Measurements from ENCODE around the gene NDUFA7.

Gene NDUFA7

DNA sequence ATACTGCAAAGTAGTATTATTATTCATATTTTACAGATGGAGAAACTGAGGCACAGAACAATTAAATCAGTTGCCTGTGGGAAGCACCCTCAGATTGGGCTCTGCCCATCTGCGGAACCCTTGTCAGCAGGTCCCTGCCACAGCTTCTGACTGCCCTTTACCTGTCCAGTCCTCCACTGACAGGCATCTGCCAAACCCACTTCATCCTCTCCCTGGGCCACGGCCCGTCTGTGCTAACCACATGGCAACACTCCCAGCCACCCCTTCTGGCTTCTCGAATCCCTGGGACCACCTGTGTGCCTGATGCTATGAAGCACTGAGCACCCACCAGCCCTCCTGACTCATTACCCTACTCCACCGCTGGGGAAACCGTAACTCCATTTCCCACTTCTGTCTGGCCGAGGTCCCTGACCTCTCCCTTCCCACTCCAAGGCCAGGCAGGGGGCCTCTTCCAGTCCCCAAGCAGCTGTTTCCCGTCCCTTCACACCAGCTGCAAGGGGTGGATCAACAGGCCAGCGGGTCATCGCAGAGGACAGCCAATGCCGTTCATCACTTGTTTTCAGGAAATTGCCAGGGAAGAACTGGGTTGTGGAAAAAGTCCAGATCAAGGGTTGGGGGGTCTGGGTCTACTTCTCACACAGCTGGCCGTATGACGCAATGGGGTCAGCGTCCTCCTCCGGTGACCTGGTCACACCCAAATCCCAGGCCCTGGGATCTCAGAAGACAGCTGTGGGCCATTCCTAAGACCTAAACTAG lies 19.3 kb upstream of the NDUFA7 start:
- in situ Hi-C loops (cut with HindIII; ENCODE audit: low sequenced_read_pairs) = no loop called here
- no peak for DNase-seq (ENCODE audit: low read depth, low spot score)
- TF ChIP-seq CTCF (IDR thresholded peaks at IDR 0.05; ENCODE audit: low read depth, low read length) = no peak

GRCh38 chr19:8338835-8339234 lies 17.7 kb upstream of the NDUFA7 start:
- TF ChIP-seq CTCF (IDR thresholded peaks at IDR 0.05; ENCODE audit: low read depth, low read length) = no peak
- DNase-seq (ENCODE audit: low read depth, low spot score) = no peak
- in situ Hi-C loops (cut with HindIII; ENCODE audit: low sequenced_read_pairs) = no loop called here
- no peak overlapping the region for H3K4me3 ChIP-seq (ENCODE audit: low read depth, low read length)

More for the DNA sequence above, 19.3 kb upstream of the NDUFA7 start:
- H3K4me3 ChIP-seq (ENCODE audit: low read depth, low read length) = no peak overlapping the region

DNA sequence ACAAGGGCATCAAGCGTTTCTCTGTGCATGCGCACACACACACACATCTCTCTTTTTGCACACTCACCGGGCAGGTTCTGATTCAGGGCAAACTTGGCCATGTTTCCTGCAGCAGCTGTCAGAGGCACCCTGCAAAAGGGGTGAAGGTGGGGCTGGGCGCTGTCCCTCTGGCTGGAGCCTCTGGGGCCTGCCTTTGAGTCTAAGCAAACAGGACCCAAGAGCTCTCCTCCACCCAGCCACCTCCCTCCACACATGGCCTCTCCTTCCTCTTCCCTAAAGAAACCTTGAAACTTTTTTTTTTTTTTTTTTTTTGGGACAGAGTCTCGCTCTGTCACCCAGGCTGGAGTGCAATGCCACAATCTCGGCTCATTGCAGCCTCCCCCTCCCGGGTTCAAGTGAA lies 16.6 kb upstream of the NDUFA7 start:
- in situ Hi-C loops (cut with HindIII; ENCODE audit: low sequenced_read_pairs) = no loop called here
- DNase-seq (ENCODE audit: low read depth, low spot score) = no peak
- H3K4me3 ChIP-seq (ENCODE audit: low read depth, low read length) = no peak overlapping the region
- TF ChIP-seq CTCF (IDR thresholded peaks at IDR 0.05; ENCODE audit: low read depth, low read length) = no peak

- TF ChIP-seq CTCF (IDR thresholded peaks at IDR 0.05; ENCODE audit: low read depth, low read length) = no peak
- in situ Hi-C loops (cut with HindIII; ENCODE audit: low sequenced_read_pairs) = no loop called here
- DNase-seq (ENCODE audit: low read depth, low spot score) = no peak
- no peak overlapping the region for H3K4me3 ChIP-seq (ENCODE audit: low read depth, low read length)
These were observed 15.5 kb upstream of the NDUFA7 start for GRCh38 chr19:8336660-8337059.

DNA sequence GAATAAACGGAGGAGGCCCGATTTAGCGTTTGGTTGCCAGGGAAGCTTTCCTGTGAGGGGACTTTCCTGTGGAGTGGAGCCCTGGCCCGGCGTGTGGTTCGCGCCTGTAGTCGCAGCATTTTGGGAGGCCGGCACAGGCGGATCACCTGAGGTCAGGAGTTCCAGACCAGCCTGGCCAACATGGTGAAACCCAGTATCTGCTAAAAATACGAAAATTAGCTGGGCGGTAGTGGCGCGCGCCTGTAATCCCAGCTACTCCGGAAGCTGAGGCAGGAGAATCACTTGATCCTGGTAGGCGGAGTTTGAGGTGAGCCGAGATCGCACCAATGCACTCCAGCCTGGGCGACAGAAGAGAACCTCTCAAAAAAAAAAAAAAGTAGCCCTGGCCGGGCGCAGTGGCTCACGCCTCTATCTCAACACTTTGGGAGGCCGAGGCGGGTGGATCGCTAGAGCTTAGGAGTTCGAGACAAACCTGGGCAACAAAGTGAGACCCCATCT lies 14.9 kb upstream of the NDUFA7 start:
- no peak overlapping the region for H3K4me3 ChIP-seq (ENCODE audit: low read depth, low read length)
- TF ChIP-seq CTCF (IDR thresholded peaks at IDR 0.05; ENCODE audit: low read depth, low read length) = no peak
- in situ Hi-C loops (cut with HindIII; ENCODE audit: low sequenced_read_pairs) = no loop called here
- no peak for DNase-seq (ENCODE audit: low read depth, low spot score)

- no peak for DNase-seq (ENCODE audit: low read depth, low spot score)
- in situ Hi-C loops (cut with HindIII; ENCODE audit: low sequenced_read_pairs) = no loop called here
- H3K4me3 ChIP-seq (ENCODE audit: low read depth, low read length) = no peak overlapping the region
- TF ChIP-seq CTCF (IDR thresholded peaks at IDR 0.05; ENCODE audit: low read depth, low read length) = no peak
These were observed 14.3 kb upstream of the NDUFA7 start for GRCh38 chr19:8335343-8336071.

All from astrocyte of the spinal cord (primary cell).